GM19238 (cell line): ENCODE measurements around the gene ATG5.
"Not testable (repeated sequence)": the region's sequence is repeated elsewhere in the genome, so short reads cannot be mapped to it uniquely, and the experiment has no call there.

ENCODE experiments used
- DNase-seq: peaks from one replicate; pipeline ENCODE4 v3.0.0; 2011; ENCODE audit warnings: low spot score; ENCODE audit not compliant: insufficient read length

Gene ATG5

DNA sequence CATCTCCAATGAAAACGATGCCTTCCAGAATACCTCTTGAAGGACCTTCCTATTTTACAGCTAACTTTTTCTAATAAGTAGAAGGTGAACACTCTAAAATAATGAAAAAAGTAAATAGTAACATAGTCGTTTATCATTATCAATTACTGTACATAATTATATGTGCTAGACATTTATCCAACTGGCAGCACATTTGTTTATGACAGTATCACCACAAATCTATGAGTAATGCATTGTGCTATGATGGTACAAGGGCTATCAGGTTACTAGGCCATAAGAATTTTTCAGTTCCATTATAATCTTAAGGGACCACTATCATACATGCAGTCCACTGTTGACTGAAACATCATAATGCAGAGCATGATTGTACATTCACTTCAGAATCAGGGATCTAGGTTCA lies 68.4 kb downstream of the ATG5 start:
- no peak for DNase-seq

DNA sequence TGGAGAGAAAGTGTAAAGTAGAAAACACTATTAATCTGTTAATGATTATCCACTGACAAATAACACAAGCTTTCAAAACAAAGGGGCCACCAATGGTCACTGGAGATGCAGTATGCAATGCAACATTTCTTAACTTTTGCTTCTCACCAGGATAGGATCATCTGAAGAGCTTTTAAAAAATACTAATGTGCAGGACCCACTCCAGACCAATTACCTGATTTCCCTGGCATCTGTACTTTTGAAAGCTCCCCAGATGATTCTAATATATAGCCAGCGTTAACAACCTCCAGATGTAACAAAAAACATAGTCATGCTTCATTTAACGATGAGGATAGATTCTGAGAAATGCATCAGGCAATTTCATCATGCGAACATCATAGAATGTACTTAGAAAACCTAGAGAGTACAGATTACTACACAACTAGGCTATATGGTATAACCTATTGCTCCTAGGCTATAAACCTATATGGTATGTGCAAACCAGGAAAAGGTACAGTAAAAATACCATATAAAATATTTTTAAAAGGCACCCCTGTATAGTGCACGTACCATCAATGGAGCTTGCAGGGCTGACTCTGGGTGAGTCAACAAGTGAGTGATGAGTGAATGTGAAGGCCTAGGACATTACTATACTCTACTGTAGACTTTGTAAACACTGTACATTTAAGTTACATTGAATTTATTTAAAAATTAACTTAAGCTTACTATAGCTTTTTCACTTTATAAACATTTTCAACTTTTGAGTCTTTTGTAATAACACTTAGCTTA lies 69.2 kb downstream of the ATG5 start:
- no peak for DNase-seq

DNA sequence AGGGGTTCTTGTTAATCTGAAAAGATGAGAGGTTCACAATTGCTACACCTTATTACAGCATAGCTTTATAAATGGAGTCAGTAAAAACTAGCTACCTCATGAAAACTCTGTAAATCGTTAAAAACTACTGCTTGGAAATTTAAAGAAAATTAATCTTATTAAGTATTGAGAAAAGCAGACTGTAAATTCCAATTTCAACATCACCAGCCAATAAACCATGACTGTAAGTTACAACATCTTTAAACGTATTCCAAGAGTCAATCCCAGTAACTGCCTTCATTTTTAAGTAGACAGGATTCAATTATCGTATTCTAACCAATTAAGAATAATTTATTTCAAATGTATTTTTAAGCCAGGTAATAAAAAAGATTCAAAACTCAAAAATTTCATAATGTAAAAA lies 70.3 kb downstream of the ATG5 start:
- DNase-seq = no peak

DNA sequence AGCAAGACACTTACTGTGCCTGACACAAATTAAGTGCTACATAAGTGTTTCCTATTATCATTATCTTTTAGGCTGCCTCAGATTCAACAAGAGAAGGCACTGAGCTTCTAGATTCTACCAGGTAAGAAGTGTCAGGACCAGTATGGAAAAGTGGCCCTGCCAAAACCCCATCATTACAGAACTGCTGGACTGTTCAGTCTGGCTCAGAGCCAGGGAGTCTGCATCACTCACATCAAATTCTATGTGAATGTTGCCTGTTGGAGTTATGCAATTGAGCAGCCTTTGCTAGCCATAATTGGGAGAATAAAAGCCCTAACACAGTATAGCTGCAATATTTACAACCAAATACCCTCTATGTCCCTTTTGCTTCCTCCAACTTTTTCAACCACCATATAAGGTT lies 70.9 kb downstream of the ATG5 start:
- no peak for DNase-seq

DNA sequence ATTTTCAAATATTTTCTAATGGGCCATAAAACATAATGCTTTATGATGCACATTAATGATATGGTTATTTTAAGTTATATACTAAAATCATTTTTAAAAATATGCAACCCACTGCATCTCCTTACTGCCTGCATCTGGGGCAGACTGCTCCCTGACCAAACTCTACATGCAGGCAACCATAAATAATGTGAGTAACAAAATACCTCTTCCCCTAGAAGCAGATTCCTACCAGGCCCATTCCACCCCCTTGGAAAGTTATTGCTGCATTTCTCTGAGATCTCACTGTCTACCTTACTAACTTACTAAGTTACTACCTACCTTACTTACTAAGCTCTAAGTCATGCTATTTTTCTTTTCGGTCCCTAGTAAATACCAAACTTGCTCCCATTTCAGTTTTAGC lies 71.8 kb downstream of the ATG5 start:
- no peak for DNase-seq

DNA sequence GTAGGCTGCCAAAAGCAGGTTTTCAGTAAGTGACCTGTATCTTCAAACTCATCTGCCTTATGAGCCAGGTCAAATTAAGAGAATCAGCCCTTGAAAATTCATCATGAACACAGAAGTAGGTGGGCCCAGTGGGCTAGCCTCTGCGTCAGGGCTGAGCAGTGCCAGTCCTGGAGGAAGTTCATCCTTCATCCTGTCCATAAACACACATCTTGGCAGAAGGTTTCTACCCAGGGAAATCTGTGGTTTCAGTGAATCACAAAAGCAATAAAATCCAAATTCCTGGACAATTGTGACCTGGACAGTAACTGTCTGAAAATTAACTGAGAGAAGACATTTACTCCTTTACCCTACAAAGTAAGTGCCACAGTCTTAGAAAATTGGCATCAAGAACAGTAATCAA lies 72.4 kb downstream of the ATG5 start:
- DNase-seq = no peak

DNA sequence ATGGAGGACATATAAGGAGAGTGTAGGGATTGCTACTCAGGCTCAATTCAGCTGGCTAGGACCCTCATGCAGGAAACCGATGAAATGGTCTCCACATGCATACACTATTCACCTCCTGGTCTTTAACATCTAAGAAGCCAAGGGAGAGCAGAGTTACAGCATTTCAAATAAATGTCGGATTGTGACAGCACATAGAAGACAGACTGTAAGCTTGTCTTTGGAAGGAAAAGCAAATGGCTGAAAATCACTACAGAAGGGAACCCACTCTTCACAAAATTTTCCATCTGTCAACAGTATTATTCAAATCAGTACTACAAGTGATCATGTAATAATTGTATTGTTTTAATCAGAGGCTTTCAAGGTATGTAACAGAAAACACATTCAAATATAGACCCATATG lies 72.9 kb downstream of the ATG5 start:
- DNase-seq = no peak

DNA sequence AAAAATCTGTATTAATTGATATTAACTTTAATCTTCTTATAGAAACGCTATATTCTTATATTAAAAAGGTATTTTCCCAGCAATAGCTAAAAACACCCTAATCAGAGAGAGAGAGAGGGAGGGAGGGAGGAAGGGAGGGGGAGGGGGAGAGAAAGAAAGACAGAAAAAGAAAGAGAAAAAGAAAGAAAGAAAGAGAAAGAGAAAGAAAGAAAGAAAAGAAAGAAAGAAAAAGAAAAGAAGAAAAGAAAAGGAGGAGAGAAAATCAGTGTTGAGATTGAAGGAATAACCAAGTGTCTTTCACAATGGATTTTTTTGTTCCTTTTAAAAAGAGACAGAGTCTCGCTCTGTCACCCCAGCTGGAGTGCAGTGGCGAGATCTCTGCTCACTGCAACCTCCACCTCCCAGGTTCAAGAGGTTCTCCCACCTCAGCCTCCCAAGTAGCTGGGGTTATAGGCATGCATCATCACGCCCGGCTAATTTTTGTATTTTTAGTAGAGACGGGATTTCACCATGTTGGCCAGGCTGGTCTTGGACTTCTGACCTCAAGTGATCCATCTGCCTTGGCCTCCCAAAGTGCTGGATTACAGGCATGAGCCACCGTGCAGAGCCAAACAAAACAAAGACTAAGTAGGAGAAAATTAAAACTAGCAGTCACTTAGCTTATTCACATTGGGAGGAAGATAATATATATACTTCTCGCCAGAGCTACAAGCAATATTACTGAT lies 73.9 kb downstream of the ATG5 start:
- not testable (repeated sequence) for DNase-seq

DNA sequence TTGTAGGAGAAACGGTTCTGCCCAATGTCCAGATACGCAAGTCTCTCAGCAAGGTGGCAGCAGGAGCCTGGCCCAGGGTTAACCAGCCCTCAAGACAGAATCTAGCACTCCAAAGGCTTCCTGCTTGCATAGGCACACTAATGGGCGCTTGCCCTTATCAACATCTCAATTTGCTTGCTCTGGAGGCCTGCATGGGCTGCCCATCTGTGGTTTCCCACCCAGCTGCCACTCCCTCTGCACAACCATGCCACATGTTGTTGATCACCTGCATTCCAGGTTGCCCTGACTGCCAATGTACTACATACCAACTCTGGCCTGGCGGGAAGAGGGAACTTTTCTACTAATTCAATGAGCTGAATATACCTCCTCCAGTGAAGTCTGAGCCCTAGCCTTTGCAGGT lies 74.6 kb downstream of the ATG5 start:
- no peak for DNase-seq

DNA sequence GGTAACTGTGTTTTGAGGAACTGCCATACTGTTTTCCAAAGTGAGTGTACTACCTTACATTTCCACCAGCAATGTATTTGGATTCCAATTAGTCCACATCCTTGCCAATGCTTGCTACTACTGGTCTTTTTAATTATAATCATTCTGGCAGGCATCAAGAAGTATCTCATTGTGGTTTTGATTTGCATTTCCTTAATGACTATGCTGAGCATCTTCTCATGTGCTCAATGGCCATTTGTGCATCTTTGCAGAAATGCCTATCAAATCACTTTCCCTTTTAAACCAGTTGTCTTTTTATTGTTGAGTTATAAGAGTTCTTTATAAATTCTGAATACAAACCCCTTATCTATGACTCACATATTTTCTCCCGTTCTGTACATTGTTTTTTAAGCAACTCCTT lies 75.9 kb downstream of the ATG5 start:
- no peak for DNase-seq

DNA sequence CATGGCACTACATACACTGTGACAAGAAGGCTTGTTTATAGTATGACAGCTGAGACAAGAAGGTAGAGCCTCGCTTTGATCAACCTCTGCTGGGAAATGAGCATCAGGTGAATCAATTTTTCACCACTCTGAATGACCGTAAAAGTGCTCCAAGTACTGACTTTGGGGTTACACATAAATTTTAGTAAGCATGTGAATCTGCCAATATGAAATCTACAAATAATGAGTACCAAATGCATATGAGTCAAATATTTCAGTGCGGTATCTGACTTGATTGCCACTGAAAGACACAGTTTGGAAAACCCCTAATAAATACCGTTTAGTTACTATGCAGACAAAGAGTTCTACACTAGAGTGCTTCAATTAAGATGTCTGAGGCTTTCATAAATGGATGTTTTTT lies 77.8 kb downstream of the ATG5 start:
- DNase-seq = no peak

DNA sequence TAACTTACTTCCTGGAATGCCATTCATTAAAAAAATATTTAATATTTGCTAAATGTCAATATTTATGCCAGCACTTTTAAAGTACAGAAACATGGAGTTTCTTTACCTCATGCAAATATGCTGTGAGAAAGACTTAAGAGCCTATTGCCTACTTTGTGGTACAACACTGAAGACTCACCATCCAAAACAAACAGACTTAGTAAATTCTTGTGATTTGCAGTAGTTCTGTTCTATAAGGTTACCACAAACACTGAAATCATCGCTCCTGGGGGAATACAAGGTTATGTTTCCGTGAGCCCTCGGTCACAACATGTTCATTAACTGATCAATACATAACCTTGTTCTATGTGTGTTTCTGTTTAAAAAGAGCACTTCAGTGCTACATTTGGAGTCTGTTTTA lies 78.3 kb downstream of the ATG5 start:
- no peak for DNase-seq

DNA sequence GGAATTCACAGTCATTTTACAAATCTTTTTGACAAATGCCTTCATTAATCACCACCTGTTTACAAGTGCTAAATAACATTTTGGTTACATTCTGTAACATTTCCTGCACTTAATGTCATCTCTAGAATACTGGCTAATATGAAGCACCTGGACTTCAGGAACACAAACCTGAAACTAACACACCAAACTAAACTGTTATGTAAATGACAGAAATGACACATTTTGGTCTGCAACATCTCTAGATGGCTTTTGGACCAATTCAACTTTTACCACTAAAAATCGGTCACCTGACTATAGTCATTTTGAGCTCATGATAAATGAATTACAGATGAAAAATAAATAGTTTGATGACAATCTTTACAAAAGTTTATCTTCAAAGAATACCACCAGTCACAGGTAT lies 80.6 kb downstream of the ATG5 start:
- no peak for DNase-seq

DNA sequence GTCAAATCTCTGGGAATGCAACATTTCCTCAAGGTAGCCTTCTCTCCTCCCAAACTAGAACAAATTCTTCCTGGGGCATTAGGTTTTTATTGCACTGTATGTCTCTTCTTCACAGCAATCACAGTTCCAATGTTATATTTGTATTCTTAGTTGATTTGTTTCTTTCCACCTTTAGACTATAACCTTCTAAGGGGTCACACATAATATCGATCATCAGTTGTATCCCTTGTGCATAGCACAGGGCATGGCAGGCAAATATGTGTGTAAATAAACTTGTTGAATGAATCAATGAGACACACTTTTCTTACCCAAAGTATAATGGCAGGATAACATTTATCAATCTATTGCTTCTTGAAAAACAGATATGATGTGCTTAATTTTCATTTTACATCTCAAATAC lies 81.0 kb downstream of the ATG5 start:
- no peak for DNase-seq

DNA sequence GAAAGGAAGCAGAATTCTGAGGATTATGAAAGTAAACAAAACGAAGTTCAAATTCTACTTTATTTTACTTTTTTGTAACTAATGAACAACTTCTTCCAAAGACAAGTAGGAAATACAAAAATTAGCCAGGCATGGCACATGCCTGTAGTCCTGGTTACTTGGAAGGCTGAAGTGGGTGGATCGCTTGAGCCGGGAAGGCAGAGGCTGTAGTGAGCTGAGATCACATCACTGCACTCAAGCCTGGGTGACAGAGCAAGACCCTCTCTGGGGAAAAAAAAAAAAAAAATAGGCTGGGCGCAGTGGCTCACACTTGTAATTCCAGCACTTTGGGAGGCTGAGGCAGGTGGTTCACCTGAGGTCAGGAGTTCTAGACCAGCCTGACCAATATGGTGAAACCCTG lies 82.3 kb downstream of the ATG5 start:
- DNase-seq = no peak

DNA sequence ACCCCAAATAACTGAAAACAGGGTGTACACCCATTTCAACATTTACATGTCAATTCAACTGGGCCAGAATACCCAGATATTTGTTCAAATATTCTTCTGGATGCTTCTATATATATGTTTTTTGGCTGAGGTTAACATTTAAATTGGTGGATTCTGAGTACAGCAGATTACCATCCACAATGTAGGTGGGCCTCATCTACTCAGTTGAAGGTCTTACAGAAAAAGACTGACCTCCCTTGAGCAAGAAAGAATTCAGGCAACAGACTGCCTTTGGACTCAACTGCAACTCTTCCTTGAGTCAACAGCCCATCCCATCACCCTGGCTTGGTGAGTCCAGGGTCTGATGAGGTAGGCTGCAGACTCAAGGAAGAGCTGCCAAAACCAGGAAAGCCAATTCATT lies 84.1 kb downstream of the ATG5 start:
- no peak for DNase-seq

DNA sequence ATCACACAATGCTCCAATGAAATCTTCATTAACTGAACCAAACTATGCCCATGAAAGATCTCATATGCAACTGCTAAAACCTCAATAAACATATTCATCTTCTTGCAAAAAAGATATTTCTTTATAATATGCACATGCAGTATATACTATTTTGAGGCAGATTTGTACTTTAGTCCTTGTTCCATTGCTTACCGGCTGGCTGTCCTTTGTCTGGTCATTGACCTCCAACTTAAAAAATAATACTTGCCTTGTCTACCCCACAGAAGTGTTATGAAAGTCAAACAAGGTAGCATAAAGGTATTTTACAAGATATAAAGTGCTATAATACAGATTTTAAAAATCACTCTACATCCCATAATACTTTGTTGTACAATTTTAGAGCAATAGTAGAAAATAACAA lies 88.3 kb downstream of the ATG5 start:
- DNase-seq = no peak

DNA sequence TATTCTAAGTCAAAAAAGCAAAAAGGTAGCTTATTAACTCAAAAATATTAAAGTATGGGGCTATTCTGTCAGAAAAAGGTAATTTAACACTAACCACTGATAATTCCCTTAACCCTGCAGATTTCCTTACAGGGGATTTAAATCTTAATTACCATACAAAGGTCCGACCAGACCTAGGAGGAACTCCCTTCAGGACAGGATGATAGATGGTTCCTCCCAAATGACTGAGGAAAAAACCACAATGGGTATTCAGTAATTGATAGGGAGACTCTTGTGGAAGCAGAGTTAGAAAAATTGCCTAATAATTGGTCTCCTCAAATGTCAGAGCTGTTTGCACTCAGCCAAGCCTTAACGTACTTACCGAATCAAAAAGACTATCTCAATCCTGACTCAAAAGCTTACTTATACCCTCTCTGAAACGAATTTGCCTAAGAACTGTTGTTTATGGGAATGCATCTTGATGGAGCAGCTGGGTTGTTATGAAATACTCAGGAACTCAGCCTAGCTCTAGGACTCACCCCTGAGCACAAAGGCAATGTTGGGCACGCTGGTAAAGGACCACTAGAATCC lies 95.6 kb downstream of the ATG5 start:
- DNase-seq = not testable (repeated sequence)

DNA sequence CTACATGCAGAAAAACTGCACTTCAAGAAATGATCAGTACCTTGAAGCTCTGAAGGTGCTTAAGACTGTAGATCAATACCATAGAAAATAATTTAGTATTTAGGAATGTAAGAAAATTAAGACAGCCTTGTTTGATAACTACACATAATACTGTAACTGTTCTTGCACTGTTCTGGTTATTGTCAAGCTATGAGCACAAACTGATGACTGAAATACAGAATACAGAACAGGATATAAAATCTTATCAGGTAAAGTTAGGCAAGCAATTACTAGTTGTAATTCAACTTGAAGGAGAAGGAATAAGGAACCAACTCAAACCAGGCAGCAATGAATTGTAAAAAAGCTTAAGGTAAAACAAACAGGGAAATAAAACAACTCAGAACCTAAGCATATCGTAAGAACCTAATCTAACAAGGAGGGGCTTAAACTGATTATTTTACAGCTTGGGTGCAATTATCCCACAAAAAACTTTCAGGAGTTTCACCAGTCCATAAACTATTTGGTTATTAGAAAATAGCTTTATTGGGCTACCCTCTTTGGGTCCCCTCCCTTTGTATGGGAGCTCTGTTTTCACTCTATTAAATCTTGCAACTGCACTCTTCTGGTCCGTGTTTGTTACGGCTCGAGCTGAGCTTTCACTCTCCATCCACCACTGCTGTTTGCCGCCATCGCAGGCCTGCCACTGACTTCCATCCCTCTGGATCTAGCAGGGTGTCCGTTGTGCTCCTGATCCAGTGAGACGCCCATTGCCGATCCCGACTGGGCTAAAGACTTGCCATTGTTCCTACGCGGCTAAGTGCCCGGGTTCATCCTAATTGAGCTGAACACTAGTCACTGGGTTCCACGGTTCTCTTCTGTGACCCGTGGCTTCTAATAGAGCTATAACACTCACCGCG lies 97.7 kb downstream of the ATG5 start:
- DNase-seq = no peak

DNA sequence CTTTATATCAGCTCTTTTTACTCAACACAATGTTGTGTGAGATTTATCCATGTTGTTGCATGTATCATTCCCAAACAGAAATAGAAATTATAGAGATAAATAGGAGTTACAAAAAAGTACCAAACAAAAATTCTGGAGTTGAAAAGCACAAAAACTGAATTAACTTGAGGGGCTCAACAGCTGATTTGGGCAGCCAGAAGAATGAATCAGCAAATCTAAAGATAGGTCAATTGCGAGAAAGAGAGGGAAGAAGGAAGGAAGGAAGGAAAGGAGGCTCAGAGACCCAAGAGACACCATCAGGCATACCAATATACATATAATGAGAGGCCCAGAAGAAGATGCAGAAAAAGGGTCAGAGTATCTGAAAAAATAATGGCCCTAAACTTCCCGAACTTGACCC lies 98.9 kb downstream of the ATG5 start:
- DNase-seq = no peak

DNA sequence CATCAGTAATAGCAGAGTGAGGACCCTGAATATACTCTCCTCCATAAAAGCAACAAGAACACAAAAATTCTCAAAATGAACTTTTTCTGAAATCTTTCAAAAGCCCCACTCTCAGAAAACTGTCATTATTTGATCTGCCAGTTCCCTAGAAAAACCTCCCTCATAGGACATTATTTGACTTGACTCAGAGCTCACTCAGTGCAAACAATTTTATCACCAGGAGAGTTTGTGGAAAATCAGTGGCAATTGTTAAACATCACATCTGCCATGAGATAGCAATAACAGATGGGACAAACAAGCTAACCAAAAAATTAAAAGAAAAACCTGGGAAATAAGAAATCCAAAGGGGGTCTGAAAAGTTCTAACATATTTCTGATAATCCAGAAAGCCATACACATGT lies 100.0 kb downstream of the ATG5 start:
- no peak for DNase-seq
